Right lobe of liver (tissue), 4 donors: ENCODE measurements around the gene ZNF282.

Source experiments
- POLR2A ChIP-seq: fragments of 450-650 bp; IDR thresholded peaks from one replicate; pipeline ENCODE4 v1.6.1; 2017; ENCODE audit warnings: antibody characterized with exemption, mild to moderate bottlenecking
- TF ChIP-seq, protein P1 (sequence below), 4 donors: fragments of 200-600 bp in 3 of 4; fragments of 450-650 bp in 1 of 4; IDR thresholded peaks; one replicate each; pipeline versions ENCODE4 v1.5.1 to v1.8.0; 2016 to 2022; ENCODE audit warnings: antibody characterized with exemption in 4 of 4, mild to moderate bottlenecking in 2 of 4
- donor health status: DM: no; HTN: no; CAD: no.
- donor health status: DM: no; HTN: no; CAD: no.
- donor health status: DM: no; HTN: yes; CAD: no.

DNA sequence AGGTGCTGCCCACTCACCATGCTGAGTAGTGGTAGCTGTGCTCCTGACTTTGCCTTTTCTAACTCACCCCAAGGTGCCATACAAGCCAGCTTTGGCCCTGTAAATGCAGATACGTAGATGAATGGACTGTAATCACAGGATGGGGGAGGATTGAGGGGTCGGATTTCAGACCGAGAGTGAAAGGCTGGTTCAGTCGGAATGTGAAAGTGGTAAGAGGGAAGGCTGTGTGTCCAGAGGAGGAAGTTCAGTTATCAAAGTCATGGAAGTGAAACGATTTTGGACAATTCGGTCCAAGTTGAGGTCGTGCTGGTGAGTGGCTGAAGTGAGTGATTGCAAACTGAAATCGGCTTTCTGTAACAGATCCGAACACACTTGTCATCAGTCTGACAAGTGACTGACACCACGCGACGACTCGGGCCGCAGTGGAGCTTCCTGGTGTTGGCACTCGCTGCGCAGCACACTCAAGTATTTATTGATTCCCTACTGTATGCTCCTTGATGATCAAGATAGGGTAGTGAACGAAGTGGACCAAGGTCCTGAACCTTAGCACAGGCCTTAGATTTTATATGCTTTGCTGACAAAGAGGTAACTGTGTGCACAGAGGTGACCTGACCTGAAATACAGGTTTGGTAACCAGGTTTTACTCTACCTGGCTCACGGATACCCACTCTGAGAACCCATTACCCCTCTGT is 10.5 kb downstream of the ZNF282 start:
- TF ChIP-seq, protein P1, sequence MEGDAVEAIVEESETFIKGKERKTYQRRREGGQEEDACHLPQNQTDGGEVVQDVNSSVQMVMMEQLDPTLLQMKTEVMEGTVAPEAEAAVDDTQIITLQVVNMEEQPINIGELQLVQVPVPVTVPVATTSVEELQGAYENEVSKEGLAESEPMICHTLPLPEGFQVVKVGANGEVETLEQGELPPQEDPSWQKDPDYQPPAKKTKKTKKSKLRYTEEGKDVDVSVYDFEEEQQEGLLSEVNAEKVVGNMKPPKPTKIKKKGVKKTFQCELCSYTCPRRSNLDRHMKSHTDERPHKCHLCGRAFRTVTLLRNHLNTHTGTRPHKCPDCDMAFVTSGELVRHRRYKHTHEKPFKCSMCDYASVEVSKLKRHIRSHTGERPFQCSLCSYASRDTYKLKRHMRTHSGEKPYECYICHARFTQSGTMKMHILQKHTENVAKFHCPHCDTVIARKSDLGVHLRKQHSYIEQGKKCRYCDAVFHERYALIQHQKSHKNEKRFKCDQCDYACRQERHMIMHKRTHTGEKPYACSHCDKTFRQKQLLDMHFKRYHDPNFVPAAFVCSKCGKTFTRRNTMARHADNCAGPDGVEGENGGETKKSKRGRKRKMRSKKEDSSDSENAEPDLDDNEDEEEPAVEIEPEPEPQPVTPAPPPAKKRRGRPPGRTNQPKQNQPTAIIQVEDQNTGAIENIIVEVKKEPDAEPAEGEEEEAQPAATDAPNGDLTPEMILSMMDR (IDR thresholded peaks at IDR 0.05), result no peak
- TF ChIP-seq POLR2A, result no peak
